ENCODE measurements around the gene CEBPE.

Gene CEBPE

GRCh38 chr14:23074906-23075305 is 44.1 kb downstream of the CEBPE start:
- DNase-seq: no peak

GRCh38 chr14:23071921-23072539 is 47.0 kb downstream of the CEBPE start:
- no peak for DNase-seq

DNA sequence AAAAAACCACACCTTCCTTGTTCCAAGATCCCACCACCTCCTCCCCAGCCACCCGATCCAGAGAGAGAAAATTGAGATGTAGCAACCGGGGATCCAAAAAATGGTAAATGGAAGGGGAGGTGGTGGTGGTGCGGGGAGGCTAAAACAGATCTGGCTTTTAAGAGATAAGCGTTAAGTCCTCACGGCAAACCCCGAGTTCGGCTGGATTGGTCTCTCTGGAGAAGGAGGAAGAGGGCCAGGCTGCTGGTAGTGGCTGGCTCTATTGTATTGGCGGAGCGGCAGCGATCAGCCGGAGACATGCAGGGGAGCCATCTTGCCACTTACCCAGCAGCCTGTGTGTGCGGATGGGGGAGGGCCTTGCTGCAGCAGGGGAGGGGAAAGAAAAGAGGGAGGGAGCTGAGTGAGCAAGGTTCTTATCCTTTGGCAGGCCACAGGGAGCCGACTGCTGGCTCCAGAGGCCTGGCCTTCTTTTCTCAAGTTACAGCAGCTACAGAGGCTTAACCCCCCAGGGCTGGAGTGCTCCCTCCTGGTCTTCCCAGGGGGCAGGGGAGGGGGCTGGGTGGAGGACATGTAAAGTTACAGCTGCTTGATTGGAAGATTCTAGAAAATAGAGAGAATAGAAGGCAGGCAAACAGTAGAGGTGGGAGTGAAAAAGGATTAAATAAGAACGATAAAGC is 47.7 kb downstream of the CEBPE start:
- peak; percentile 92 for DNase-seq

- DNase-seq: no peak
Measured at GRCh38 chr14:23070262-23071129, 48.6 kb downstream of the CEBPE start.

DNA sequence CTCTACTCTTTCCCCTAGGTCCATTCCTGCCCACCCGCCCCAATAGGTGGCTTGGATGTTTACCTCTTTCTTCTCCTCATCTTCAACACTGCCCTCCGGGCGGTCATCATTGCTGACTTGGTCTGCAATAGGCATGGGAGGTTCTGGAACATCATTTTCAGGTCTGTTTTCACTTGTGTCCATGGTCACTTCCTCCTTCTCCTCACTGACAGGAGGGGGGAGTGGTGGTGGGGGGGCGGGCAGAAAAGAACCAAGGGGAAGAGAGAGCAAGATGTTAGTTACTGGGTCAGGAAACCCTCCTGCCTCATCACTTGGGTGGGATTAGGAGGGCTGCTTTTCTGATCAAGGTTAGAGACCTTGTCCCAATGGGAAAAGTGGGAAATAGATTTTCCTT is 49.6 kb downstream of the CEBPE start:
- DNase-seq: no peak

DNA sequence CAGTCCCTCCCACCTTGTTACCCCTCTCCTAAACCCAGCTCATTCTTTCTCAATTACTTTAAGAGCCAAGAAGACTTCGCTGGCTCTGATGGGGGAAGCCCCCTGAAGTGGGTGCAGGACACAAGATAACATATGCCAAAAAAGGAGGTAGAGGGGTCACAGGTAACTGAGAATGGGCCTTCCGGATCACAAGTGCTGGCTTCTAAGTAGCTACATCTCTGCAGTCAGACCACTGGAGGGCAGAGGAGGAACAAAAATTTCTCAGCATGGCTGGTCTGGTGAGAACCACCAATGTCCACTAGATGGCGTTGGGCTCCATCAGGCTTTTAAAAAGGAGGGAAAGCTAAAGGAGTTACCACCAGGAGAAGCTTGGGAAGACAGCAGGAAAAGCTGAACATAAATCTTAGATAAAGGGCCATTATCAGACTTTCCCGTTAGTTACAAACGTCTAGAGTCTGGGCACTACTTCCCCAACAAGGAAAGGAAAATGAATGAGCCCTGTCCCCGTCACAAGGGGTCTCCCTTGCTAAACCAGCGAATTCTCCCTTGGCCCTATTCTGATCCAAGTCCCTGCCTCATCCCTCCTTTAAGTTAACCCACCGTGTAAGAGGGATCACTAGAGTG is 50.2 kb downstream of the CEBPE start:
- DNase-seq: peak; percentile 91

GRCh38 chr14:23067847-23068788 is 50.9 kb downstream of the CEBPE start:
- no peak for DNase-seq
